GM23338 (cell line): ENCODE data around the gene ZNF761.
"Not testable (repeated sequence)": the region's sequence is repeated elsewhere in the genome, so short reads cannot be mapped to it uniquely, and the experiment has no call there.

Experiments used
- CREB1 ChIP-seq: fragments of 250-450 bp; sonication (Bioruptor Pico); IDR thresholded peaks from 2 replicates; pipeline ENCODE4 v1.5.0; 2020; ENCODE audit warnings: low read depth, mild to moderate bottlenecking, moderate library complexity
- EZH2 ChIP-seq: fragments of 200-600 bp; sonication (generic); IDR thresholded peaks from one replicate; pipeline ENCODE4 v1.8.0; 2017; ENCODE audit warnings: antibody characterized with exemption, mild to moderate bottlenecking, low read depth; ENCODE audit not compliant: unreplicated experiment
- EZH2phosphoT487 ChIP-seq: fragments of 200-600 bp; sonication (generic); IDR thresholded peaks from one replicate; pipeline ENCODE4 v1.8.1; 2018; ENCODE audit warnings: antibody characterized with exemption; ENCODE audit not compliant: unreplicated experiment
- JUNB ChIP-seq: IDR thresholded peaks from one replicate; pipeline ENCODE4 v1.6.1; 2016; ENCODE audit warnings: antibody characterized with exemption; ENCODE audit not compliant: unreplicated experiment
- POLR2AphosphoS5 ChIP-seq: IDR thresholded peaks from 2 replicates; pipeline ENCODE4 v1.6.1; 2016; ENCODE audit warnings: antibody characterized with exemption, low read depth
- ZNF114 ChIP-seq: fragments of 250-450 bp; sonication (Bioruptor Pico); IDR thresholded peaks from 2 replicates; pipeline ENCODE4 v1.5.0; 2020; ENCODE audit warnings: mild to moderate bottlenecking, moderate library complexity
- TF ChIP-seq, protein P1 (sequence below), 2 experiments: fragments of 200-600 bp in 1 of 2; sonication (generic) in 1 of 2; conservative IDR thresholded peaks; 2 replicates each; pipeline versions ENCODE4 v1.5.1 to v1.6.1; 2016 to 2017; ENCODE audit warnings: antibody characterized with exemption in 2 of 2, low read depth in 2 of 2, mild to moderate bottlenecking in 2 of 2, moderate library complexity in 1 of 2
- TF ChIP-seq, protein P2 (sequence below): IDR thresholded peaks from one replicate; pipeline ENCODE4 v1.6.1; 2018; ENCODE audit warnings: antibody characterized with exemption; ENCODE audit not compliant: unreplicated experiment

DNA sequence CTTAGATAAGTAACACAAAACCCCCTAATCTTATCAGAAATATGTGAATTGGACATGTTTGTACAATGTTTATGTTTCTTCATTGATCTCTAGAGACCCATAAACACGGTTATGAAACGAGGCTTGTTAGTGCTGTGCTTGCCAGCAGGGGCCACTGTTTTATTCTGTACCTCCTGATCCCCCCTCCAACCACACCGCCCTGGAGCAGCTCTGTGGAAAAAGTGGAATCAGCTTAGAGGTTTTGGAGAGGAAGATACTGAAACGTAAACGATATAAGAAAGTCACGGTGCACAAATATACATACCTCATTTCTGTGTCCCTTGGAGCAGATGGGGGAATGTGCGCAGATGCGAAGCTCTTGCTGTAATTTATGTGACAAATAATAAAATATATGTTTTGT lies 8.1 kb upstream of the ZNF761 start:
- not testable (repeated sequence) for TF ChIP-seq CREB1 (CRISPR knock-in tag); POLR2AphosphoS5; EZH2; ZNF114; EZH2phosphoT487; JUNB
- TF ChIP-seq, protein P1, sequence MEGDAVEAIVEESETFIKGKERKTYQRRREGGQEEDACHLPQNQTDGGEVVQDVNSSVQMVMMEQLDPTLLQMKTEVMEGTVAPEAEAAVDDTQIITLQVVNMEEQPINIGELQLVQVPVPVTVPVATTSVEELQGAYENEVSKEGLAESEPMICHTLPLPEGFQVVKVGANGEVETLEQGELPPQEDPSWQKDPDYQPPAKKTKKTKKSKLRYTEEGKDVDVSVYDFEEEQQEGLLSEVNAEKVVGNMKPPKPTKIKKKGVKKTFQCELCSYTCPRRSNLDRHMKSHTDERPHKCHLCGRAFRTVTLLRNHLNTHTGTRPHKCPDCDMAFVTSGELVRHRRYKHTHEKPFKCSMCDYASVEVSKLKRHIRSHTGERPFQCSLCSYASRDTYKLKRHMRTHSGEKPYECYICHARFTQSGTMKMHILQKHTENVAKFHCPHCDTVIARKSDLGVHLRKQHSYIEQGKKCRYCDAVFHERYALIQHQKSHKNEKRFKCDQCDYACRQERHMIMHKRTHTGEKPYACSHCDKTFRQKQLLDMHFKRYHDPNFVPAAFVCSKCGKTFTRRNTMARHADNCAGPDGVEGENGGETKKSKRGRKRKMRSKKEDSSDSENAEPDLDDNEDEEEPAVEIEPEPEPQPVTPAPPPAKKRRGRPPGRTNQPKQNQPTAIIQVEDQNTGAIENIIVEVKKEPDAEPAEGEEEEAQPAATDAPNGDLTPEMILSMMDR (conservative IDR thresholded peaks at IDR 0.05; ENCODE audit: low read depth in 2 of 2): peak; percentile 29 to 36
- TF ChIP-seq, protein P2, sequence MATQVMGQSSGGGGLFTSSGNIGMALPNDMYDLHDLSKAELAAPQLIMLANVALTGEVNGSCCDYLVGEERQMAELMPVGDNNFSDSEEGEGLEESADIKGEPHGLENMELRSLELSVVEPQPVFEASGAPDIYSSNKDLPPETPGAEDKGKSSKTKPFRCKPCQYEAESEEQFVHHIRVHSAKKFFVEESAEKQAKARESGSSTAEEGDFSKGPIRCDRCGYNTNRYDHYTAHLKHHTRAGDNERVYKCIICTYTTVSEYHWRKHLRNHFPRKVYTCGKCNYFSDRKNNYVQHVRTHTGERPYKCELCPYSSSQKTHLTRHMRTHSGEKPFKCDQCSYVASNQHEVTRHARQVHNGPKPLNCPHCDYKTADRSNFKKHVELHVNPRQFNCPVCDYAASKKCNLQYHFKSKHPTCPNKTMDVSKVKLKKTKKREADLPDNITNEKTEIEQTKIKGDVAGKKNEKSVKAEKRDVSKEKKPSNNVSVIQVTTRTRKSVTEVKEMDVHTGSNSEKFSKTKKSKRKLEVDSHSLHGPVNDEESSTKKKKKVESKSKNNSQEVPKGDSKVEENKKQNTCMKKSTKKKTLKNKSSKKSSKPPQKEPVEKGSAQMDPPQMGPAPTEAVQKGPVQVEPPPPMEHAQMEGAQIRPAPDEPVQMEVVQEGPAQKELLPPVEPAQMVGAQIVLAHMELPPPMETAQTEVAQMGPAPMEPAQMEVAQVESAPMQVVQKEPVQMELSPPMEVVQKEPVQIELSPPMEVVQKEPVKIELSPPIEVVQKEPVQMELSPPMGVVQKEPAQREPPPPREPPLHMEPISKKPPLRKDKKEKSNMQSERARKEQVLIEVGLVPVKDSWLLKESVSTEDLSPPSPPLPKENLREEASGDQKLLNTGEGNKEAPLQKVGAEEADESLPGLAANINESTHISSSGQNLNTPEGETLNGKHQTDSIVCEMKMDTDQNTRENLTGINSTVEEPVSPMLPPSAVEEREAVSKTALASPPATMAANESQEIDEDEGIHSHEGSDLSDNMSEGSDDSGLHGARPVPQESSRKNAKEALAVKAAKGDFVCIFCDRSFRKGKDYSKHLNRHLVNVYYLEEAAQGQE: not testable (repeated sequence)
